Measurements from ENCODE around the gene MUC4.

GRCh38 chr3:195838714-195839113 lies 27.0 kb upstream of the MUC4 start:
- TF ChIP-seq CTCF (IDR thresholded peaks at IDR 0.05) (no peak), ZFX (IDR thresholded peaks at IDR 0.05; ENCODE audit: borderline replicate concordance) (no peak)
